Epithelial cell of proximal tubule (primary cell): ENCODE results near the gene GIGYF2. TPM values are rescaled to one million over a fixed set of nuclear protein-coding genes. Genes with fewer than 3 reads are reported as not detected.
"Not testable (repeated sequence)": the region's sequence is repeated elsewhere in the genome, so short reads cannot be mapped to it uniquely, and the experiment has no call there.

Experiments
- DNase-seq: peaks from one replicate; pipeline ENCODE4 v3.0.0-alpha.2; 2011; ENCODE audit warnings: low read depth
- H3K4me3 ChIP-seq: 2 replicates; pipeline ENCODE4 v1.5.1; 2011; ENCODE audit warnings: low read depth, mild to moderate bottlenecking, low read length
- CTCF ChIP-seq: conservative IDR thresholded peaks from 2 replicates; pipeline ENCODE4 v1.5.1; 2012; ENCODE audit warnings: low read depth, mild to moderate bottlenecking, low read length
- total RNA-seq: library from RNA; depleted of rRNA; stranded (reverse); fragments of >200 nt; gene quantifications from 2 replicates; pipeline ENCODE4 v1.2.3, GENCODE V29; 2015

Gene GIGYF2
- total RNA-seq, 1 donor from 2014 or later = 24.0 TPM

- no peak for DNase-seq
- H3K4me3 ChIP-seq = peak overlapping the region; percentile 70
- TF ChIP-seq CTCF = no peak
These were observed 2.0 kb downstream of the GIGYF2 start for GRCh38 chr2:232699110-232699509.

DNA sequence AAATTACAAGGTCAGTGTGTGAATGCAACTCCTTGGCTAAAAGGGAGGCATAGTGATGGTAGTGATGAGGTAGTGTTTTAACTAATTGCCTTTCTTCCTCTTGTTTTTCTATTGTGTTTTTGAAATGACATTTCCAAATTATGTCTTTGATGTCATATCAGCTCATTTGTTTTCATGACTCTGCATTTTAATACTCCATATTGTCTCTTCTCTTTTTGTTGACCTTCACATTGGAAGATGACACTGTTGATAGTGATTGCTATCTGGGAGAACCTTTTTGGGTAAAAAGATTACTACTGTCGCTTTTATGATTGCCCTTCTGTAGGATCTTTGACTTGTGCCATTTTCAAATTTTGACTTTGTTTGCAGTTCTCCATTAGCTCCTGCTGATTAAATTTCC, 3.0 kb downstream of the GIGYF2 start:
- H3K4me3 ChIP-seq = no peak overlapping the region
- no peak for TF ChIP-seq CTCF
- DNase-seq = no peak

DNA sequence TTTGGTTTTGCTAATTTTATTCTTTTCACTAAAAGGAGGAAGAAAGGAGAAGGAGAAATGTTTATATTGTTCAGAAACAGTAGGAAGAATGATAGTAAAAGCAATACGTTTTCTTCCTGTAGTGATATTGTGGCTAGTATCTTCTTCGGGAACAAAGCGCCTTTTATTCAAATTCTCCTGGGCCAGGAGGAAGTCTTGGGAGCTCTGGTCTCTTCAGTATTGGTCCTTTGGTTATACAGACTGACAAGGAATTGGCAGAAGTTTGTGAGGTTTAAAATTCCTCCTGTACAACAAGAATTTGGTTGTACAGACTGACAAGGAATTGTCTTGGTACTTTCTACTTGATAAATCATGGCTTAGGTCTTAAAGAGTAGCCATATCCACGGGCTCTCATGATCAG, 9.9 kb downstream of the GIGYF2 start:
- no peak overlapping the region for H3K4me3 ChIP-seq
- no peak for TF ChIP-seq CTCF
- DNase-seq = no peak

DNA sequence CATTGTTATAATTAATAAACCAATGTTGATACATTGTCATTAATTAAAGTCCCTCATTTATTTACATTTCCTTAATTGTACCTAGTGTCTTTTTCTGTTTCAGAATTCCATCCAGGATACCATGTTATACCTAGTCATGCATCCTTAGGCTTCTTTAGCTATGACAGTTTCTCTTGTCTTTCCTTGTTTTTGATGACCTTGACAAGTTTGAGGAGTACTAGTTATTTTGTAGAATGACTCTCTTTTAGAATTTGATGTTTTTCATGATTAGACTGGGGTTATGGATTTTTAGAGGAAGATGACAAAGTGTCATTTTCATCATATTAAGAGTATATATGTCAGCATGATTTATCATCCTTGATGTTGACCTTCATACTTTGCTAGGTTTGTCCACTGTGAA, 16.4 kb downstream of the GIGYF2 start:
- TF ChIP-seq CTCF = no peak
- no peak for DNase-seq
- no peak overlapping the region for H3K4me3 ChIP-seq

DNA sequence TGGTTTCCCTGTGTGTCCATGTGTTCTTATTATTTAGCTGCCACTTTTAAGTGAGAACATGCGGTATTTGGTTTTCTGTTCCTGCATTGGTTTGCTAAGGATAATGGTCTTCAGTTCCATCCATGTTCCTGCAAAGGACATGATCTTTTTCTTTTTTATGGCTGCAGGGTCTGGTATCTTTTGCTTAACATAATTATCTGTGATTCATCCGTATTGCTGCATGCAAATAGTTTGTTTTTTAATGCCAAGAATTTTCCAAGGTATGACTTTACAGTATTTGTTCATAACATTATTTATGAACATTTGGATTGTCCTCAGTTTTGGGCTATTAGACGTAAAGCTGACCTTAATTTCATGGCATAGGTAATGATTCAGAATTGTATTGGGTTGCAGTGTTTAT, 17.8 kb downstream of the GIGYF2 start:
- no peak for TF ChIP-seq CTCF
- H3K4me3 ChIP-seq = no peak overlapping the region
- DNase-seq = no peak

GRCh38 chr2:232720056-232720455, 22.9 kb downstream of the GIGYF2 start:
- DNase-seq, H3K4me3 ChIP-seq: not testable (repeated sequence)

GRCh38 chr2:232721261-232721660, 24.1 kb downstream of the GIGYF2 start:
- TF ChIP-seq CTCF = no peak
- no peak overlapping the region for H3K4me3 ChIP-seq
- no peak for DNase-seq

- H3K4me3 ChIP-seq = no peak overlapping the region
- no peak for TF ChIP-seq CTCF
- no peak for DNase-seq
These were observed 24.8 kb downstream of the GIGYF2 start for GRCh38 chr2:232721882-232722281.
